GM12878 (cell line): Measurements from ENCODE around the gene TRPM1. TPM values are rescaled to one million over a fixed set of nuclear protein-coding genes. Genes with fewer than 3 reads are reported as not detected.

Source experiments
- ATAC-seq: fragments of 200-7000 bp; cut with Tn5 transposase; 3 replicates; pipeline ENCODE4 v1.9.1; 2020; ENCODE audit warnings: mild to moderate bottlenecking, moderate library complexity
- BruUV-seq: library from RNA; stranded (reverse); fragments of 400-500 nt; replicated peaks from 2 replicates; lab custom pipeline; 2021; lab: Mats Ljungman, UMichigan
- CTCF ChIA-PET: fragments of 300-600 bp; sonication (Branson Sonifier 250); formaldehyde crosslinking; extraction: SDS; loops from one replicate; lab custom pipeline; 2021; ENCODE audit warnings: inconsistent platforms; lab: Yijun Ruan, JAX
- POLR2A ChIA-PET: fragments of 350-600 bp; formaldehyde crosslinking; extraction: SDS; loops from one replicate; lab custom pipeline; 2021; ENCODE audit warnings: inconsistent platforms; lab: Charles Lee
- RAD21 ChIA-PET: fragments of 300-600 bp; sonication (Branson Sonifier 250); formaldehyde crosslinking; loops from one replicate; lab custom pipeline; 2023; ENCODE audit warnings: antibody characterized with exemption; ENCODE audit not compliant: unreplicated experiment; lab: Charles Lee
- SMC1A ChIA-PET: fragments of 300-600 bp; sonication (Branson Sonifier 250); formaldehyde crosslinking; loops from one replicate; lab custom pipeline; 2023; ENCODE audit not compliant: unreplicated experiment, uncharacterized antibody; lab: Charles Lee
- DNase-seq: peaks from one replicate; pipeline ENCODE4 v3.0.0-alpha.2; 2011; ENCODE audit warnings: low read depth, low spot score
- FAIRE-seq: peaks from 3 replicates; lab custom pipeline; 2011; peaks lifted over from hg19 to GRCh38; lab: Jason Lieb, UNC
- H2AFZ ChIP-seq: 2 replicates; pipeline ENCODE4 v1.6.0; 2011; ENCODE audit warnings: low read depth, low read length, control low read depth; ENCODE audit not compliant: control insufficient read depth
- H3K27ac ChIP-seq: 2 replicates; pipeline ENCODE4 v1.5.1; 2011; ENCODE audit warnings: control low read depth; ENCODE audit not compliant: control insufficient read depth, insufficient read depth
- H3K27me3 ChIP-seq, 2 experiments: replicated peaks in 1 of 2; 2 replicates each; pipeline versions ENCODE4 v1.6.0 to v1.6.1; 2011; ENCODE audit warnings: low read length in 1 of 2; ENCODE audit not compliant: control insufficient read depth in 2 of 2, insufficient read depth in 2 of 2
- H3K36me3 ChIP-seq, 2 experiments: 2 replicates each; pipeline ENCODE4 v1.5.1; 2011; ENCODE audit warnings: low read length in 1 of 2; ENCODE audit not compliant: control insufficient read depth in 2 of 2, insufficient read depth in 2 of 2
- H3K4me1 ChIP-seq: 2 replicates; pipeline ENCODE4 v1.6.1; 2011; ENCODE audit warnings: mild to moderate bottlenecking, low read length, moderate library complexity, mixed read lengths; ENCODE audit not compliant: control insufficient read depth, insufficient read depth
- H3K4me2 ChIP-seq: 2 replicates; pipeline ENCODE4 v1.6.0; 2011; ENCODE audit warnings: control low read depth; ENCODE audit not compliant: control insufficient read depth, insufficient read depth
- H3K4me3 ChIP-seq: fragments of 200-600 bp; sonication (generic); 2 replicates; pipeline ENCODE4 v1.5.1; 2016
- H3K79me2 ChIP-seq: 2 replicates; pipeline ENCODE4 v1.6.0; 2011; ENCODE audit warnings: low read length; ENCODE audit not compliant: control insufficient read depth, insufficient read depth
- H3K9ac ChIP-seq: 2 replicates; pipeline ENCODE4 v1.8.0; 2011; ENCODE audit warnings: low read length, control low read depth, mixed read lengths; ENCODE audit not compliant: control insufficient read depth, insufficient read depth
- H3K9me3 ChIP-seq: replicated peaks from 3 replicates; pipeline ENCODE4 v1.5.1; 2011; ENCODE audit warnings: mild to moderate bottlenecking, low read length; ENCODE audit not compliant: control insufficient read depth, insufficient read depth
- H4K20me1 ChIP-seq: 2 replicates; pipeline ENCODE4 v1.6.0; 2011; ENCODE audit not compliant: control insufficient read depth, insufficient read depth
- BACH1 ChIP-seq: fragments of 450-650 bp; IDR thresholded peaks from 2 replicates; pipeline ENCODE4 v1.6.1; 2017; ENCODE audit warnings: mild to moderate bottlenecking, borderline replicate concordance
- CREM ChIP-seq: IDR thresholded peaks from 2 replicates; pipeline ENCODE4 v1.6.1; 2014; ENCODE audit warnings: antibody characterized with exemption, low read depth
- E2F4 ChIP-seq: IDR thresholded peaks from 2 replicates; pipeline ENCODE4 v1.6.1; 2012; ENCODE audit warnings: low read depth, low read length, improper control_type of control experiment
- FOXM1 ChIP-seq: IDR thresholded peaks from 2 replicates; pipeline ENCODE4 v1.6.1; 2012; ENCODE audit warnings: low read depth, mild to moderate bottlenecking, inconsistent platforms, low read length, moderate library complexity
- GABPA ChIP-seq: IDR thresholded peaks from 2 replicates; pipeline ENCODE4 v1.6.1; 2014; ENCODE audit warnings: antibody characterized with exemption, low read depth, mild to moderate bottlenecking, inconsistent platforms
- HDGF ChIP-seq: fragments of 450-650 bp; IDR thresholded peaks from 2 replicates; pipeline ENCODE4 v1.6.1; 2016; ENCODE audit warnings: antibody characterized with exemption
- IKZF2 ChIP-seq, 2 experiments: fragments of 450-650 bp; IDR thresholded peaks; 2 replicates each; pipeline ENCODE4 v1.6.1; 2017; ENCODE audit warnings: mild to moderate bottlenecking in 2 of 2, moderate library complexity in 2 of 2
- JUNB ChIP-seq: IDR thresholded peaks from 2 replicates; pipeline ENCODE4 v1.6.1; 2016; ENCODE audit warnings: antibody characterized with exemption, mild to moderate bottlenecking
- JUND ChIP-seq: IDR thresholded peaks from 2 replicates; pipeline ENCODE4 v1.6.1; 2012; ENCODE audit warnings: low read depth, mild to moderate bottlenecking, low read length, improper control_type of control experiment, moderate library complexity
- LARP7 ChIP-seq: fragments of 450-650 bp; IDR thresholded peaks from 2 replicates; pipeline ENCODE4 v1.6.1; 2017; ENCODE audit warnings: mild to moderate bottlenecking
- RCOR1 ChIP-seq: conservative IDR thresholded peaks from 2 replicates; pipeline ENCODE4 v1.6.1; 2012; ENCODE audit warnings: low read depth, low read length, improper control_type of control experiment
- SIN3A ChIP-seq: IDR thresholded peaks from 2 replicates; pipeline ENCODE4 v1.6.1; 2012; ENCODE audit warnings: low read depth, low read length, improper control_type of control experiment
- SMC3 ChIP-seq: IDR thresholded peaks from 2 replicates; pipeline ENCODE4 v1.6.1; 2011; ENCODE audit warnings: low read length, improper control_type of control experiment, borderline replicate concordance
- SP1 ChIP-seq: IDR thresholded peaks from one replicate; pipeline ENCODE4 v1.6.1; 2011; ENCODE audit warnings: low read depth, low read length
- SPI1 ChIP-seq: IDR thresholded peaks from 2 replicates; pipeline ENCODE4 v1.6.1; 2011; ENCODE audit warnings: low read depth, mild to moderate bottlenecking, low read length, moderate library complexity, borderline replicate concordance; ENCODE audit not compliant: insufficient read depth
- STAT1 ChIP-seq: fragments of 450-650 bp; conservative IDR thresholded peaks from 2 replicates; pipeline ENCODE4 v1.6.1; 2014; ENCODE audit warnings: antibody characterized with exemption, mild to moderate bottlenecking
- TAF1 ChIP-seq: IDR thresholded peaks from 2 replicates; pipeline ENCODE4 v1.6.1; 2011; ENCODE audit warnings: mild to moderate bottlenecking, low read depth, low read length, borderline replicate concordance
- TCF12 ChIP-seq: IDR thresholded peaks from 2 replicates; pipeline ENCODE4 v1.6.1; 2011; ENCODE audit warnings: low read depth, mild to moderate bottlenecking, low read length
- ZNF384 ChIP-seq: IDR thresholded peaks from 2 replicates; pipeline ENCODE4 v1.6.1; 2012; ENCODE audit warnings: low read depth, mild to moderate bottlenecking, low read length, improper control_type of control experiment, borderline replicate concordance
- ZZZ3 ChIP-seq: IDR thresholded peaks from 2 replicates; pipeline ENCODE4 v1.6.1; 2011; ENCODE audit warnings: low read depth; ENCODE audit not compliant: control insufficient read depth, insufficient read length
- WGBS: methylation state at CpG from one replicate; pipeline ENCODE4 v1.1.6; 2016; ENCODE audit warnings: low lambda C conversion rate; ENCODE audit not compliant: insufficient replicate concordance, insufficient coverage; ENCODE audit errors: missing lambda C conversion rate; 5-methylcytosine and 5-hydroxymethylcytosine counted together
- in situ Hi-C: fragments of 300-500 bp; cut with MboI; formaldehyde crosslinking; loops from 9 replicates; pipeline ENCODE4 v1.14.3; 2018; ENCODE audit warnings: mixed read lengths
- intact Hi-C: fragments of 100-400 bp; cut with micrococcal nuclease; formaldehyde crosslinking; loops from one replicate; pipeline ENCODE4 v1.14.2; 2022; ENCODE audit not compliant: unreplicated experiment
- polyA plus RNA-seq, 11 experiments: library from polyadenylated mRNA; depleted of rRNA in 4 of 11; unstranded in 6 of 11; stranded (reverse) in 5 of 11; fragments of >200 nt; fragmentation: Nextera tagmentation in 4 of 11; fragmentation: Illumina TruSeq in 1 of 11; extraction: Ambion mirVana in 4 of 11; extraction: Trizol in 1 of 11; gene quantifications; 1 replicate in 1 of 11; 2 replicates in 10 of 11; pipeline versions ENCODE4 v1.2.1 to v1.2.3, GENCODE V29; 2011 to 2016; ENCODE audit warnings: inconsistent platforms in 2 of 11, missing spikeins in 2 of 11, low read depth in 1 of 11
- total RNA-seq, 4 experiments: library from RNA; depleted of rRNA in 3 of 4; stranded (reverse); fragments of >200 nt in 3 of 4; fragmentation: Illumina TruSeq in 1 of 4; extraction: Trizol in 1 of 4; gene quantifications; 2 replicates each; pipeline versions ENCODE4 v1.2.1 to v1.2.3, GENCODE V29; 2013 to 2021

TRPM1 gene
- total and polyA plus RNA-seq, 10 of the 15 experiments (the other 5 are each of a cell fraction or from before 2014, with no cell fraction given) = 0.01 to 0.10 (median 0.05) TPM; not detected in 4

- peak; percentile 56 for ATAC-seq
- no peaks in the 10 kb centered on the region; the same call in 2 of the 3 replicates for H3K9me3 ChIP-seq
- no peak overlapping the region for H3K4me2 ChIP-seq
- BruUV-seq = no TSS peak
- intact Hi-C loops = no loop called here
- H3K27ac ChIP-seq = no peak overlapping the region
- TF ChIP-seq TAF1 (no peak), SP1 (no peak), ZZZ3 (no peak), SPI1 (peak; percentile 71; the same call in 1 of the 2 replicates), HDGF (no peak)
- TF ChIP-seq, all 136 proteins: peak for 1
- ChIA-PET CTCF (interaction anchor here (0.6 to 1.8 kb wide), 4 partner anchors 7 to 123 kb away, joined by 3 to 5 read pairs (median 4); no protein-coding TSS in a partner anchor), POLR2A (no interaction called here), RAD21 (interaction anchor here (1.0 kb wide), 1 partner anchor 9 kb away, joined by 3 read pairs; no protein-coding TSS in a partner anchor), SMC1A (no interaction called here)
- WGBS = 76% methylated on average over 5 of the region's 5 CpGs
- Histone ChIP-seq H3K4me3 (no peak overlapping the region), H4K20me1 (no peaks in the 10 kb centered on the region), H3K27me3 (no peaks in the 10 kb centered on the region), H3K79me2 (no peaks in the 10 kb centered on the region), H3K9ac (no peak overlapping the region), H3K4me1 (peaks cover 4% of the 10 kb centered on the region), H3K36me3 (no peaks in the 10 kb centered on the region), H2AFZ (no peak overlapping the region; the same call in 1 of the 2 replicates)
- FAIRE-seq = peak; percentile 86
- no peak for DNase-seq
- in situ Hi-C loops = no loop called here
Measured at GRCh38 chr15:31021067-31021665, 80.4 kb downstream of the TRPM1 start.

- CTCF ChIA-PET = no interaction called here
- FAIRE-seq (no peak), DNase-seq (no peak), ATAC-seq (no peak)
- WGBS = 93% methylated on average over 5 of the region's 5 CpGs
- Histone ChIP-seq H3K27ac (no peak overlapping the region), H3K9ac (no peak overlapping the region), H3K4me1 (peaks cover 4% of the 10 kb centered on the region), H3K4me2 (no peak overlapping the region), H2AFZ (no peak overlapping the region), H3K9me3 (no peaks in the 10 kb centered on the region; the same call in 2 of the 3 replicates), H3K36me3 (no peaks in the 10 kb centered on the region), H3K27me3 (no peaks in the 10 kb centered on the region), H4K20me1 (no peaks in the 10 kb centered on the region), H3K4me3 (no peak overlapping the region), H3K79me2 (no peaks in the 10 kb centered on the region)
- RAD21 ChIA-PET = no interaction called here
- SMC1A ChIA-PET = no interaction called here
- in situ Hi-C loops = no loop called here
- no TSS peak for BruUV-seq
- intact Hi-C loops = no loop called here
- POLR2A ChIA-PET = no interaction called here
- TF ChIP-seq GABPA = no peak
- TF ChIP-seq ZNF384 = no peak
- no peak for TF ChIP-seq E2F4
- no peak for TF ChIP-seq BACH1
- TF ChIP-seq CREM = no peak
- TF ChIP-seq SMC3 = no peak
- no peak for TF ChIP-seq SIN3A
- TF ChIP-seq IKZF2 (IDR thresholded peaks at IDR 0.05) = no peak
- no peak for TF ChIP-seq SP1
- TF ChIP-seq JUND = no peak
- no peak for TF ChIP-seq LARP7
- TF ChIP-seq JUNB = no peak
- TF ChIP-seq RCOR1 = no peak
- no peak for TF ChIP-seq FOXM1
- no peak for TF ChIP-seq TCF12
- no peak for TF ChIP-seq STAT1
Measured at GRCh38 chr15:31020542-31020941, 81.0 kb downstream of the TRPM1 start.
